Neuronal stem cell (in vitro differentiated cells): ENCODE results near the gene LRIG1.

Source experiments
- DNase-seq: peaks from one replicate; pipeline ENCODE4 v3.0.0-alpha.2; 2013; ENCODE audit warnings: low spot score
- H2AFZ ChIP-seq: one replicate; pipeline ENCODE4 v1.6.1; 2013; ENCODE audit warnings: mild to moderate bottlenecking, low read length, inconsistent platforms
- H2AK5ac ChIP-seq: 2 replicates; pipeline ENCODE4 v1.6.1; 2013; ENCODE audit warnings: low read depth, mild to moderate bottlenecking, inconsistent platforms, low read length, moderate library complexity, mixed read lengths
- H2BK120ac ChIP-seq: 2 replicates; pipeline ENCODE4 v1.6.1; 2013; ENCODE audit warnings: low read depth, mild to moderate bottlenecking, inconsistent platforms, low read length, moderate library complexity, mixed read lengths
- H2BK12ac ChIP-seq: one replicate; pipeline ENCODE4 v1.6.1; 2013; ENCODE audit warnings: low read length, inconsistent platforms
- H2BK15ac ChIP-seq: 2 replicates; pipeline ENCODE4 v1.6.1; 2013; ENCODE audit warnings: mild to moderate bottlenecking, low read length, inconsistent platforms, mixed read lengths
- H2BK5ac ChIP-seq: one replicate; pipeline ENCODE4 v1.6.1; 2013; ENCODE audit warnings: inconsistent platforms, mild to moderate bottlenecking, low read length, moderate library complexity
- H3K14ac ChIP-seq: one replicate; pipeline ENCODE4 v1.6.1; 2013; ENCODE audit warnings: low read length, inconsistent platforms
- H3K18ac ChIP-seq: 2 replicates; pipeline ENCODE4 v1.6.1; 2013; ENCODE audit warnings: low read length, inconsistent platforms
- H3K23ac ChIP-seq: 2 replicates; pipeline ENCODE4 v1.6.1; 2013; ENCODE audit warnings: low read depth, mild to moderate bottlenecking, mixed read lengths, low read length, inconsistent platforms; ENCODE audit not compliant: poor library complexity
- H3K27ac ChIP-seq: replicated peaks from 3 replicates; pipeline ENCODE4 v1.5.1; 2013; ENCODE audit warnings: low read length, inconsistent platforms
- H3K27me3 ChIP-seq, 3 experiments: 2 replicates each; pipeline ENCODE4 v1.6.1; 2013; ENCODE audit warnings: low read length in 3 of 3, mild to moderate bottlenecking in 2 of 3, inconsistent platforms in 1 of 3, low read depth in 1 of 3, mixed read lengths in 1 of 3, moderate library complexity in 1 of 3; ENCODE audit not compliant: control insufficient read depth in 3 of 3, insufficient read depth in 3 of 3
- H3K36me3 ChIP-seq, 2 donors: replicated peaks in 1 of 2; 2 replicates each; pipeline ENCODE4 v1.6.1; 2013; ENCODE audit warnings: low read length in 2 of 2; ENCODE audit not compliant: control insufficient read depth in 2 of 2, insufficient read depth in 2 of 2
- H3K4ac ChIP-seq: 2 replicates; pipeline ENCODE4 v1.6.1; 2013; ENCODE audit warnings: inconsistent platforms, mild to moderate bottlenecking, low read length, moderate library complexity
- H3K4me1 ChIP-seq, 2 donors: 1 replicate in 1 of 2; 2 replicates in 1 of 2; pipeline ENCODE4 v1.6.1; 2013; ENCODE audit warnings: low read length in 2 of 2, low read depth in 1 of 2; ENCODE audit not compliant: control insufficient read depth in 2 of 2, insufficient read depth in 1 of 2
- H3K4me2 ChIP-seq: one replicate; pipeline ENCODE4 v1.6.1; 2013; ENCODE audit warnings: mild to moderate bottlenecking, low read length, inconsistent platforms; ENCODE audit not compliant: insufficient read depth, poor library complexity, severe bottlenecking
- H3K4me3 ChIP-seq, 2 donors: 2 replicates each; pipeline ENCODE4 v1.5.1; 2013; ENCODE audit warnings: low read length in 2 of 2, mild to moderate bottlenecking in 2 of 2, inconsistent platforms in 1 of 2, moderate library complexity in 1 of 2
- H3K79me1 ChIP-seq: one replicate; pipeline ENCODE4 v1.6.1; 2013; ENCODE audit warnings: low read depth, mild to moderate bottlenecking, inconsistent platforms, low read length, moderate library complexity
- H3K9ac ChIP-seq: one replicate; pipeline ENCODE4 v1.6.1; 2013; ENCODE audit warnings: mild to moderate bottlenecking, low read depth, low read length, inconsistent platforms; ENCODE audit not compliant: poor library complexity
- H3K9me3 ChIP-seq, 2 donors: replicated peaks in 1 of 2; 2 replicates each; pipeline versions ENCODE3 to v1.6.1; 2013; ENCODE audit warnings: low read length in 2 of 2, mild to moderate bottlenecking in 2 of 2, inconsistent platforms in 1 of 2, low read depth in 1 of 2, mixed read lengths in 1 of 2, moderate library complexity in 1 of 2; ENCODE audit not compliant: control insufficient read depth in 2 of 2, insufficient read depth in 1 of 2
- H4K8ac ChIP-seq: one replicate; pipeline ENCODE4 v1.6.1; 2013; ENCODE audit warnings: low read depth, mild to moderate bottlenecking, inconsistent platforms, low read length, moderate library complexity
- H4K91ac ChIP-seq: one replicate; pipeline ENCODE4 v1.6.1; 2013; ENCODE audit warnings: low read length, low read depth, mild to moderate bottlenecking, inconsistent platforms; ENCODE audit not compliant: poor library complexity
- WGBS, 2 donors: extraction: QIAGEN DNeasy Blood & Tissue Kit; methylation state at CpG; one replicate each; pipeline ENCODE4 v1.1.7; 2013; ENCODE audit warnings: missing lambda C conversion rate in 2 of 2, mixed read lengths in 1 of 2; ENCODE audit not compliant: insufficient read length in 2 of 2, insufficient replicate concordance in 1 of 2; ENCODE audit errors: extremely low coverage in 2 of 2; 5-methylcytosine and 5-hydroxymethylcytosine counted together

The LRIG1 gene

GRCh38 chr3:66475386-66476020 is 25.3 kb downstream of the LRIG1 start:
- H4K8ac ChIP-seq, result no peak overlapping the region
- no peak overlapping the region for H2BK12ac ChIP-seq
- H2BK120ac ChIP-seq, result no peak overlapping the region
- H3K27ac ChIP-seq, result no peak overlapping the region
- no peak overlapping the region for H3K4me3 ChIP-seq
- H3K79me1 ChIP-seq, result no peaks in the 10 kb centered on the region
- H3K27me3 ChIP-seq, result no peaks in the 10 kb centered on the region
- H3K23ac ChIP-seq, result no peak overlapping the region
- no CpG with 5 or more reads among the region's 9 CpGs for WGBS, 2 donors
- H3K4me2 ChIP-seq, result no peak overlapping the region
- H3K9me3 ChIP-seq, result peaks cover 0 to 8% of the 10 kb centered on the region in 2 donors
- H3K36me3 ChIP-seq, result peaks cover 2 to 30% of the 10 kb centered on the region in 2 donors
- H3K9ac ChIP-seq, result no peak overlapping the region
- no peak overlapping the region for H2AFZ ChIP-seq
- no peak overlapping the region for H3K18ac ChIP-seq
- H2BK5ac ChIP-seq, result no peak overlapping the region
- peaks cover 10 to 50% of the 10 kb centered on the region in 2 donors for H3K4me1 ChIP-seq
- no peak for DNase-seq
- H4K91ac ChIP-seq, result no peak overlapping the region
- no peak overlapping the region for H2BK15ac ChIP-seq
- H2AK5ac ChIP-seq, result no peak overlapping the region
- H3K14ac ChIP-seq, result no peak overlapping the region
- no peak overlapping the region for H3K4ac ChIP-seq

- H2BK12ac ChIP-seq, result no peak overlapping the region
- H3K4me2 ChIP-seq, result no peak overlapping the region
- no peak overlapping the region for H3K4ac ChIP-seq
- no peak overlapping the region for H2BK15ac ChIP-seq
- H3K23ac ChIP-seq, result no peak overlapping the region
- H2AFZ ChIP-seq, result no peak overlapping the region
- no peak overlapping the region for H4K91ac ChIP-seq
- no CpG with 5 or more reads among the region's 11 CpGs for WGBS, 2 donors
- DNase-seq, result no peak
- no peak overlapping the region for H3K9ac ChIP-seq
- peaks cover 10 to 44% of the 10 kb centered on the region in 2 donors for H3K4me1 ChIP-seq
- H3K79me1 ChIP-seq, result no peaks in the 10 kb centered on the region
- peaks cover 2 to 11% of the 10 kb centered on the region in 2 donors for H3K9me3 ChIP-seq
- no peaks in the 10 kb centered on the region for H3K27me3 ChIP-seq
- H4K8ac ChIP-seq, result no peak overlapping the region
- H3K4me3 ChIP-seq, result no peak overlapping the region
- peaks cover 4 to 36% of the 10 kb centered on the region in 2 donors for H3K36me3 ChIP-seq
- no peak overlapping the region for H2AK5ac ChIP-seq
- H2BK5ac ChIP-seq, result no peak overlapping the region
- H3K27ac ChIP-seq, result no peak overlapping the region
- no peak overlapping the region for H3K18ac ChIP-seq
- no peak overlapping the region for H2BK120ac ChIP-seq
- no peak overlapping the region for H3K14ac ChIP-seq
Observed at GRCh38 chr3:66473692-66474091, 27.1 kb downstream of the LRIG1 start.

GRCh38 chr3:66473181-66473580 is 27.6 kb downstream of the LRIG1 start:
- H3K18ac ChIP-seq, result no peak overlapping the region
- no peak for DNase-seq
- no CpG with 5 or more reads among the region's 4 CpGs for WGBS, 2 donors
- H2BK5ac ChIP-seq, result no peak overlapping the region
- no peak overlapping the region for H3K4me2 ChIP-seq
- peak overlapping the region; percentile 19 for H3K27ac ChIP-seq
- H3K4me1 ChIP-seq, result peaks cover 10 to 47% of the 10 kb centered on the region in 2 donors
- H3K27me3 ChIP-seq, result no peaks in the 10 kb centered on the region
- no peak overlapping the region for H3K14ac ChIP-seq
- H3K9me3 ChIP-seq, result peaks cover 2 to 11% of the 10 kb centered on the region in 2 donors
- H2AK5ac ChIP-seq, result no peak overlapping the region
- no peak overlapping the region for H4K91ac ChIP-seq
- no peaks in the 10 kb centered on the region for H3K79me1 ChIP-seq
- H3K4me3 ChIP-seq, result no peak overlapping the region
- no peak overlapping the region for H2BK120ac ChIP-seq
- H2BK15ac ChIP-seq, result no peak overlapping the region
- no peak overlapping the region for H2BK12ac ChIP-seq
- H3K9ac ChIP-seq, result no peak overlapping the region
- no peak overlapping the region for H4K8ac ChIP-seq
- H3K4ac ChIP-seq, result no peak overlapping the region
- peaks cover 4 to 40% of the 10 kb centered on the region in 2 donors for H3K36me3 ChIP-seq
- H2AFZ ChIP-seq, result no peak overlapping the region
- no peak overlapping the region for H3K23ac ChIP-seq

- Histone ChIP-seq H3K9ac (no peak overlapping the region), H2AK5ac (no peak overlapping the region), H3K27me3 (no peaks in the 10 kb centered on the region), H4K8ac (no peak overlapping the region), H3K4ac (no peak overlapping the region), H3K9me3 (peaks cover 2 to 11% of the 10 kb centered on the region in 2 donors), H2BK120ac (no peak overlapping the region), H3K14ac (no peak overlapping the region), H2BK5ac (no peak overlapping the region), H3K79me1 (no peaks in the 10 kb centered on the region), H3K4me1 (peaks cover 10 to 49% of the 10 kb centered on the region in 2 donors), H2AFZ (no peak overlapping the region), H3K36me3 (peaks cover 4 to 44% of the 10 kb centered on the region in 2 donors), H3K4me2 (no peak overlapping the region), H4K91ac (no peak overlapping the region), H3K27ac (peak overlapping the region; percentile 25), H2BK12ac (no peak overlapping the region), H3K18ac (no peak overlapping the region), H3K4me3 (no peak overlapping the region), H2BK15ac (no peak overlapping the region), H3K23ac (no peak overlapping the region)
- no CpG with 5 or more reads among the region's 12 CpGs for WGBS, 2 donors
- DNase-seq, result no peak
Observed at GRCh38 chr3:66472313-66473134, 28.3 kb downstream of the LRIG1 start.
